Activated effector memory CD4-positive, alpha-beta T cell treated with anti-CD3 and anti-CD28 coated beads, Interleukin-2, amount 50 U/mL, for 16 hours (primary cell): ENCODE measurements around the gene MASP2.
"Not testable (repeated sequence)": the region's sequence is repeated elsewhere in the genome, so short reads cannot be mapped to it uniquely, and the experiment has no call there.

Experiments
- DNase-seq: peaks from one replicate; pipeline ENCODE4 v3.0.0-alpha.2; 2020

Gene MASP2

GRCh38 chr1:11037019-11037739 is 9.9 kb downstream of the MASP2 start:
- peak; percentile 41 for DNase-seq

GRCh38 chr1:11031624-11032262 is 15.3 kb downstream of the MASP2 start:
- DNase-seq: peak; percentile 50

GRCh38 chr1:11030865-11031264 is 16.2 kb downstream of the MASP2 start:
- peak; percentile 27 for DNase-seq

- no peak for DNase-seq
Observed at GRCh38 chr1:11028018-11028417, 19.0 kb downstream of the MASP2 start.

GRCh38 chr1:11027316-11027715 is 19.7 kb downstream of the MASP2 start:
- DNase-seq: no peak

- no peak for DNase-seq
Observed at GRCh38 chr1:11026903-11027302, 20.1 kb downstream of the MASP2 start.

- no peak for DNase-seq
Observed at GRCh38 chr1:11026052-11026451, 21.0 kb downstream of the MASP2 start.

- DNase-seq: no peak
Observed at GRCh38 chr1:11025618-11026017, 21.4 kb downstream of the MASP2 start.

GRCh38 chr1:11024874-11025203 is 22.2 kb downstream of the MASP2 start:
- no peak for DNase-seq

- no peak for DNase-seq
Observed at GRCh38 chr1:11024154-11024873, 22.7 kb downstream of the MASP2 start.

- no peak for DNase-seq
Observed at GRCh38 chr1:11023201-11023600, 23.8 kb downstream of the MASP2 start.

GRCh38 chr1:11019971-11020370 is 27.1 kb downstream of the MASP2 start:
- DNase-seq: no peak

- not testable (repeated sequence) for DNase-seq
Observed at GRCh38 chr1:11019358-11019757, 27.7 kb downstream of the MASP2 start.

- no peak for DNase-seq
Observed at GRCh38 chr1:11013160-11013531, 33.9 kb downstream of the MASP2 start.

- peak; percentile 97 for DNase-seq
Observed at GRCh38 chr1:11012260-11013159, 34.5 kb downstream of the MASP2 start, which contains the start of gene TARDBP. TSS of gene TARDBP (plus strand) at chr1:11012654. CDS start at chr1:11013728, 1,074 bp downstream.

GRCh38 chr1:11000526-11000925 is 46.5 kb downstream of the MASP2 start:
- DNase-seq: no peak

GRCh38 chr1:10996100-10996499 is 50.9 kb downstream of the MASP2 start:
- no peak for DNase-seq

GRCh38 chr1:10992864-10993263 is 54.2 kb downstream of the MASP2 start:
- no peak for DNase-seq

GRCh38 chr1:10992004-10992403 is 55.0 kb downstream of the MASP2 start:
- not testable (repeated sequence) for DNase-seq

- DNase-seq: no peak
Observed at GRCh38 chr1:10990828-10991227, 56.2 kb downstream of the MASP2 start.

GRCh38 chr1:10989920-10990516 is 57.0 kb downstream of the MASP2 start:
- not testable (repeated sequence) for DNase-seq

GRCh38 chr1:10989095-10989494 is 57.9 kb downstream of the MASP2 start:
- no peak for DNase-seq
